B cell (primary cell): Measurements from ENCODE around the gene ZMIZ1. TPM values are rescaled to one million over a fixed set of nuclear protein-coding genes. Genes with fewer than 3 reads are reported as not detected.

Source experiments
- ATAC-seq: fragments of 200-7000 bp; cut with Tn5 transposase; one replicate; pipeline ENCODE4 v1.10.0; 2021; ENCODE audit warnings: low read depth, mild to moderate bottlenecking, moderate number of reproducible peaks, moderate library complexity
- CTCF ChIA-PET: fragments of 350-600 bp; sonication (Branson Sonifier 250); formaldehyde crosslinking; loops from one replicate; lab custom pipeline; 2021; ENCODE audit warnings: antibody characterized with exemption, inconsistent platforms; lab: Charles Lee
- POLR2A ChIA-PET: fragments of 350-600 bp; sonication (Branson Sonifier 250); formaldehyde crosslinking; loops from one replicate; lab custom pipeline; 2021; ENCODE audit warnings: antibody characterized with exemption; lab: Charles Lee
- DNase-seq: peaks from one replicate; pipeline ENCODE4 v3.0.0; 2013
- H2AFZ ChIP-seq: 2 replicates; pipeline ENCODE4 v1.6.1; 2012; ENCODE audit warnings: mild to moderate bottlenecking, low read depth, low read length; ENCODE audit not compliant: insufficient read depth, poor library complexity, severe bottlenecking
- H3K27ac ChIP-seq, 2 donors: 1 replicate in 1 of 2; 2 replicates in 1 of 2; pipeline ENCODE4 v1.5.1; 2012 to 2013; ENCODE audit warnings: low read length in 2 of 2, mild to moderate bottlenecking in 2 of 2, moderate library complexity in 1 of 2
- H3K27me3 ChIP-seq, 4 experiments: fragments of 200-600 bp in 1 of 4; sonication (generic) in 1 of 4; replicated peaks in 1 of 4; 1 replicate in 2 of 4; 2 replicates in 2 of 4; pipeline versions ENCODE4 v1.6.1 to v1.7.0; 2013 to 2016; ENCODE audit warnings: low read length in 3 of 4, mild to moderate bottlenecking in 2 of 4, mixed read lengths in 1 of 4, moderate library complexity in 1 of 4; ENCODE audit not compliant: insufficient read depth in 4 of 4, control insufficient read depth in 3 of 4; ENCODE audit errors: control extremely low read depth in 1 of 4
- H3K36me3 ChIP-seq, 2 experiments: replicated peaks in 1 of 2; 1 replicate in 1 of 2; 2 replicates in 1 of 2; pipeline versions ENCODE4 v1.6.1 to v1.7.1; 2013; ENCODE audit warnings: low read length in 1 of 2; ENCODE audit not compliant: insufficient read depth in 2 of 2, control insufficient read depth in 1 of 2; ENCODE audit errors: control extremely low read depth in 1 of 2, extremely low read depth in 1 of 2
- H3K4me1 ChIP-seq, 2 donors: fragments of 200-600 bp in 1 of 2; sonication (generic) in 1 of 2; 1 replicate in 1 of 2; 2 replicates in 1 of 2; pipeline versions ENCODE4 v1.5.1 to v1.6.1; 2013 to 2017; ENCODE audit warnings: low read length in 2 of 2; ENCODE audit not compliant: control insufficient read depth in 2 of 2, insufficient read depth in 2 of 2
- H3K4me2 ChIP-seq: replicated peaks from 2 replicates; pipeline ENCODE3; 2012; ENCODE audit warnings: mild to moderate bottlenecking, low read depth, low read length; ENCODE audit not compliant: poor library complexity, severe bottlenecking
- H3K4me3 ChIP-seq, 5 experiments: fragments of 200-600 bp in 1 of 5; sonication (generic) in 1 of 5; 1 replicate in 3 of 5; 2 replicates in 2 of 5; pipeline versions ENCODE4 v1.5.1 to v1.7.0; 2011 to 2016; ENCODE audit warnings: low read length in 4 of 5, mild to moderate bottlenecking in 4 of 5, low read depth in 2 of 5, control low read depth in 1 of 5, moderate library complexity in 1 of 5; ENCODE audit not compliant: insufficient read depth in 1 of 5; ENCODE audit errors: control extremely low read depth in 1 of 5, extremely low read depth in 1 of 5
- H3K79me2 ChIP-seq: fragments of 200-600 bp; sonication (generic); one replicate; pipeline ENCODE4 v1.6.0; 2016; ENCODE audit warnings: low read length; ENCODE audit not compliant: control insufficient read depth, insufficient read depth
- H3K9ac ChIP-seq: fragments of 200-600 bp; sonication (generic); 2 replicates; pipeline ENCODE4 v1.6.1; 2017; ENCODE audit warnings: mild to moderate bottlenecking, low read length, moderate library complexity
- H3K9me3 ChIP-seq, 3 donors: one replicate each; pipeline versions ENCODE4 v1.6.1 to v1.7.1; 2013; ENCODE audit warnings: low read length in 2 of 3; ENCODE audit not compliant: control insufficient read depth in 2 of 3, insufficient read depth in 1 of 3; ENCODE audit errors: control extremely low read depth in 1 of 3
- H4K20me1 ChIP-seq: 2 replicates; pipeline ENCODE4 v1.6.0; 2012; ENCODE audit warnings: mild to moderate bottlenecking, low read length; ENCODE audit not compliant: insufficient read depth, control insufficient read depth, poor library complexity, severe bottlenecking
- H3K27ac Mint-ChIP-seq: one replicate; pipeline ENCODE4 v1.8.0; 2021; ENCODE audit warnings: mixed read lengths
- H3K27me3 Mint-ChIP-seq: one replicate; pipeline ENCODE4 v1.8.0; 2021; ENCODE audit warnings: mixed read lengths
- H3K4me1 Mint-ChIP-seq: one replicate; pipeline ENCODE4 v1.8.0; 2021; ENCODE audit warnings: mixed read lengths
- H3K4me3 Mint-ChIP-seq: one replicate; pipeline ENCODE4 v1.8.0; 2021; ENCODE audit warnings: mixed read lengths
- H3K9me3 Mint-ChIP-seq: one replicate; pipeline ENCODE4 v1.8.0; 2022; ENCODE audit warnings: mixed read lengths; ENCODE audit not compliant: insufficient read depth
- CTCF ChIP-seq: fragments of 200-600 bp; IDR thresholded peaks from one replicate; pipeline ENCODE4 v1.8.0; 2022; ENCODE audit warnings: antibody characterized with exemption, mild to moderate bottlenecking
- EZH2 ChIP-seq: IDR thresholded peaks from 2 replicates; pipeline ENCODE4 v1.6.1; 2012; ENCODE audit warnings: borderline replicate concordance, low read depth, mild to moderate bottlenecking, moderate library complexity, low read length; ENCODE audit not compliant: insufficient read depth, poor library complexity, severe bottlenecking
- WGBS: methylation state at CpG from one replicate; pipeline ENCODE4 v1.1.5; 2013; ENCODE audit warnings: missing lambda C conversion rate; ENCODE audit not compliant: insufficient coverage; 5-methylcytosine and 5-hydroxymethylcytosine counted together
- intact Hi-C: fragments of 100-400 bp; cut with micrococcal nuclease; formaldehyde crosslinking; loops from one replicate; pipeline ENCODE4 v1.10.0; 2022
- polyA plus RNA-seq: library from polyadenylated mRNA; depleted of rRNA; stranded (reverse); fragments of >200 nt; gene quantifications from 2 replicates; pipeline ENCODE4 v1.2.3, GENCODE V29; 2012
- total RNA-seq, 2 donors: library from RNA; stranded (reverse); fragments of 120-200 nt in 1 of 2; gene quantifications; 1 replicate in 1 of 2; 2 replicates in 1 of 2; pipeline versions ENCODE4 v1.2.3 to v1.2.4, GENCODE V29; 2013 to 2022

The ZMIZ1 gene
- total and polyA plus RNA-seq, 2 donors (not counting 1 experiment from before 2014, with no cell fraction given), result 14.3 to 64.9 TPM

- Histone ChIP-seq H3K9me3 (no peaks in the 10 kb centered on the region), H3K36me3 (peaks cover 0 to 2% of the 10 kb centered on the region in 2 experiments), H4K20me1 (no peaks in the 10 kb centered on the region), H2AFZ (peak overlapping the region; percentile 37), H3K4me2 (peak overlapping the region; percentile 95), H3K4me1 (peaks cover 99 to 100% of the 10 kb centered on the region in 2 donors), H3K79me2 (peaks cover 100% of the 10 kb centered on the region), H3K27ac (peak overlapping the region; percentile 93 to 95), H3K27me3 (no peaks in the 10 kb centered on the region), H3K9ac (peak overlapping the region; percentile 47), H3K4me3 (peak overlapping the region in 2 of 5 experiments; percentile 30)
- WGBS, result 40% methylated on average over 14 of the region's 20 CpGs
- POLR2A ChIA-PET, result interaction anchor here (0.7 to 2.5 kb wide), 7 partner anchors 8 to 101 kb away, joined by 3 to 13 read pairs (median 9); no protein-coding TSS in a partner anchor
- TF ChIP-seq EZH2, result no peak
- no peak for TF ChIP-seq CTCF
- intact Hi-C loops, result loop anchor here (1.0 to 5.0 kb wide), 7 partner anchors 7 to 1222 kb away; partner anchors contain the start of genes ANXA11 and POLR3A
- CTCF ChIA-PET, result interaction anchor here (0.6 to 1.9 kb wide), 14 partner anchors 10 to 1415 kb away, joined by 3 to 5 read pairs (median 3); no protein-coding TSS in a partner anchor
- no peaks in the 10 kb centered on the region for H3K9me3 Mint-ChIP-seq
- peaks cover 99% of the 10 kb centered on the region for H3K4me1 Mint-ChIP-seq
- peak; percentile 28 for ATAC-seq
- DNase-seq, result peak; percentile 70
- no peaks in the 10 kb centered on the region for H3K27me3 Mint-ChIP-seq
- H3K27ac Mint-ChIP-seq, result peak overlapping the region; percentile 95
- peak overlapping the region; percentile 84 for H3K4me3 Mint-ChIP-seq
These were observed 180.7 kb downstream of the ZMIZ1 start for GRCh38 chr10:79249186-79250121.
